Lower lobe of right lung (tissue), 2 donors: ENCODE results near the gene ZNF467. TPM values are rescaled to one million over a fixed set of nuclear protein-coding genes. Genes with fewer than 3 reads are reported as not detected.

ENCODE experiments used
- ATAC-seq, 2 donors: fragments of 200-7000 bp; cut with Tn5 transposase; one replicate each; pipeline ENCODE4 v1.9.1; 2020 to 2022; ENCODE audit warnings: mild to moderate bottlenecking in 2 of 2, moderate library complexity in 2 of 2
- DNase-seq: peaks from one replicate; pipeline ENCODE4 v3.0.0-alpha.2; 2020
- H3K27ac ChIP-seq: fragments of 200-600 bp; one replicate; pipeline ENCODE4 v1.8.0; 2022
- H3K27me3 ChIP-seq: fragments of 200-600 bp; one replicate; pipeline ENCODE4 v1.8.0; 2022; ENCODE audit warnings: low read depth
- H3K36me3 ChIP-seq: fragments of 200-600 bp; one replicate; pipeline ENCODE4 v1.8.0; 2022; ENCODE audit warnings: mild to moderate bottlenecking
- H3K4me1 ChIP-seq: fragments of 200-600 bp; one replicate; pipeline ENCODE4 v1.8.0; 2022
- H3K4me3 ChIP-seq: fragments of 200-600 bp; one replicate; pipeline ENCODE4 v1.8.0; 2022; ENCODE audit warnings: mild to moderate bottlenecking
- H3K9me3 ChIP-seq: fragments of 200-600 bp; one replicate; pipeline ENCODE4 v1.8.0; 2022
- CTCF ChIP-seq: fragments of 200-600 bp; IDR thresholded peaks from one replicate; pipeline ENCODE4 v1.8.0; 2022; ENCODE audit warnings: antibody characterized with exemption, mild to moderate bottlenecking
- intact Hi-C: fragments of 100-400 bp; cut with DNase I; formaldehyde crosslinking; loops from one replicate; pipeline ENCODE4 v1.11.0; 2022
- total RNA-seq: library from RNA; stranded (reverse); fragmentation: NEBNext Ultra II Directional; extraction: Animal tissue kit (Norgen Biotek cat#: 25700); gene quantifications from one replicate; pipeline ENCODE4 v1.2.1, GENCODE V29; 2021
- donor health status: DM: no; HTN: yes; CAD: no; lungs with severe emphysema.

Gene ZNF467
- total RNA-seq, 1 donor from 2014 or later: 23.0 TPM

GRCh38 chr7:149816794-149817193 is 43.4 kb upstream of the ZNF467 start:
- Histone ChIP-seq H3K9me3 (no peaks in the 10 kb centered on the region), H3K27me3 (no peaks in the 10 kb centered on the region), H3K4me3 (no peak overlapping the region), H3K36me3 (no peaks in the 10 kb centered on the region), H3K4me1 (no peaks in the 10 kb centered on the region), H3K27ac (no peak overlapping the region)
- DNase-seq: peak; percentile 18
- ATAC-seq: no peak
- no peak for TF ChIP-seq CTCF
- intact Hi-C loops: no loop called here

- no peaks in the 10 kb centered on the region for H3K36me3 ChIP-seq
- H3K9me3 ChIP-seq: no peaks in the 10 kb centered on the region
- no peak for TF ChIP-seq CTCF
- ATAC-seq (no peak), DNase-seq (no peak)
- H3K27ac ChIP-seq: no peak overlapping the region
- no peaks in the 10 kb centered on the region for H3K27me3 ChIP-seq
- intact Hi-C loops: no loop called here
- H3K4me1 ChIP-seq: no peaks in the 10 kb centered on the region
- no peak overlapping the region for H3K4me3 ChIP-seq
These were observed 42.9 kb upstream of the ZNF467 start for GRCh38 chr7:149816267-149816751.

- DNase-seq: no peak
These were observed 42.4 kb upstream of the ZNF467 start for GRCh38 chr7:149815661-149816266.

GRCh38 chr7:149815121-149815520 is 41.7 kb upstream of the ZNF467 start:
- ATAC-seq (no peak), DNase-seq (no peak)
- H3K9me3 ChIP-seq: no peaks in the 10 kb centered on the region
- intact Hi-C loops: no loop called here
- no peaks in the 10 kb centered on the region for H3K27me3 ChIP-seq
- no peaks in the 10 kb centered on the region for H3K4me1 ChIP-seq
- H3K4me3 ChIP-seq: no peak overlapping the region
- no peaks in the 10 kb centered on the region for H3K36me3 ChIP-seq
- H3K27ac ChIP-seq: no peak overlapping the region
- TF ChIP-seq CTCF: no peak

More at GRCh38 chr7:149815661-149816266, 42.4 kb upstream of the ZNF467 start:
- Histone ChIP-seq H3K27ac (no peak overlapping the region), H3K4me3 (no peak overlapping the region), H3K27me3 (no peaks in the 10 kb centered on the region), H3K36me3 (no peaks in the 10 kb centered on the region), H3K4me1 (no peaks in the 10 kb centered on the region), H3K9me3 (no peaks in the 10 kb centered on the region)
- ATAC-seq: no peak
- no peak for TF ChIP-seq CTCF
- intact Hi-C loops: no loop called here

GRCh38 chr7:149814494-149814893 is 41.1 kb upstream of the ZNF467 start:
- intact Hi-C loops: no loop called here
- H3K4me3 ChIP-seq: no peak overlapping the region
- no peaks in the 10 kb centered on the region for H3K27me3 ChIP-seq
- ATAC-seq (no peak), DNase-seq (no peak)
- H3K9me3 ChIP-seq: no peaks in the 10 kb centered on the region
- no peak for TF ChIP-seq CTCF
- no peak overlapping the region for H3K27ac ChIP-seq
- H3K36me3 ChIP-seq: no peaks in the 10 kb centered on the region
- no peaks in the 10 kb centered on the region for H3K4me1 ChIP-seq
